GM12873 (cell line): Measurements from ENCODE around the gene SLIT3.

Experiments used
- CTCF ChIP-seq: IDR thresholded peaks from 2 replicates; pipeline ENCODE4 v1.5.1; 2012; ENCODE audit warnings: low read depth, mild to moderate bottlenecking, moderate library complexity, low read length, control low read depth; ENCODE audit not compliant: insufficient read depth; ENCODE audit errors: missing control alignments

Gene SLIT3

DNA sequence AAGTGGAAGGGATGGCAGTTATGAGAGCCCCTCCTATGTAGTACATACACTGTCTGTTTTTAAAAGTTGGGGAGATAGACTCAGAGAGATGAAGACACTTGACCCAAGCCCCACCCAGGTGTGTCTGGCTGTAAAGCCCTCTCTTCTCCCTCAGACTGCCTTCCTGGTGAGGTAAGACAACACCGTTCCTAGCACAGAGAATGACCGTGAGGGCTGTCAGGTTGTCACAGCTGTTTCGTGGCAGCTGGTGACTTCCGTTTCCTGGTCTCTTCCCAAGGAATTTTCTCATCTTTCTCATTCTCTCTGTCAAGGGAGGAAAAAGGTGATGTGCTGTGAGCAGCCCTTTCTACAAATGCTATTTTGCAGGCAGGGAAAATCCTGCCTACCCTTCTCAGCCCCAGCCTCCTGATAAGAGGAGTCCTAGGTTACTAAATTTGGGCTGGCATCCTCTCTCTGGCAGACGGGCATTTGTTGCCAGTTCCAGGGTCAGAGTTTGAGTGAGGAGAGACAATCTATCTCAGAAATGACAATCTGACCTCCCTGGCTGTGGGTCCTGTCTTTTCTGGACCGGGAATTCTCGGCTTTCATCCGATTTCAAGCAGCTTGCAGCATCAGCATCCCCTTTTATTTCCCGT lies 458.3 kb downstream of the SLIT3 start:
- TF ChIP-seq CTCF = no peak

DNA sequence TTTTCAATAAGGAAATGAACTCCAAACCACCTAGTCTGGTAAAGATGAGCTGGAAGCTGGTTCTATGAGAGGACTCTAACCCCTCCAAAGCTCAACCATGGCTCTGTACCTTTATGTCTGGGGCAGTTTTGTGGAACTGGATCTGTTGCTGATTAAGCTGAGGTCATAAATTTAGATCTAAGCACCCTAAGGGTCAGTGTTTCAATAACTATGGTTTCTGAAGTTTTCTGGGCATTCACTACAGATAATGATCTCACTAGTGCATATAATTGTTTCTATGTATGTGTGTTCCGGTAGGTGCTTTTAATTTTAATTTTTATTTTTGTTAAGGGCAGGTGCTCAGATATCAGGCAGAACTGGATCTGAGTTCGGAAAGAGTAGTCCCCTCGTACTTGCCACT lies 463.1 kb downstream of the SLIT3 start:
- TF ChIP-seq CTCF = no peak

DNA sequence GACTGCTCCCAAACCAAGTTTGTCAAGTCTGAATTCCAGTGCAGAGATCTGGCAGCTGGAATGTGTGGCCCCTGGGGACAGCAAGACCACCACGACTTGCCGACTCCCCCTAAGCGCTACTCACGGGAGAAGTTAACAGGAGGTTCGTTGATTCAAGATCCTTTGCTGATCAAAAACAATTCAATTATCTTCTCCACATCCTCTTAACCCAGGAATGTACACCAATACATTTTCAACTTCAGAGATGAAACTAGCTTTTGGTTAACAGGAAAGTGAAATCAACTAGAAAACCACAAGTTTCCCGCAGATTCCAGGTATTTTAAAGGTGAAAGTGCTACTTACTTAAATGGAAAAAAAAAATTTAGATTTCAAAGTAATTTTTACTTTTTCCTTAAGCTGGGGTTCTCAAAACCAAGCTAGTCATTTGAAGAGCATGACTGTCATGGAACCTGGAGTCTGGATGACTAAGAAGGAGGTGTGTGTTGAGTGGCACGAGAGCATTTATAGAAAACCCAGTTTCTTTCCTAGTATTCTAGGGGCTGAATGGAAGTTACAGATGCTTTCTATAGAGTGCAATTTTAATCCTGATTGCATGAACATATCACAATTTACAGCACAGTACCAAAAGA lies 464.2 kb downstream of the SLIT3 start:
- no peak for TF ChIP-seq CTCF

DNA sequence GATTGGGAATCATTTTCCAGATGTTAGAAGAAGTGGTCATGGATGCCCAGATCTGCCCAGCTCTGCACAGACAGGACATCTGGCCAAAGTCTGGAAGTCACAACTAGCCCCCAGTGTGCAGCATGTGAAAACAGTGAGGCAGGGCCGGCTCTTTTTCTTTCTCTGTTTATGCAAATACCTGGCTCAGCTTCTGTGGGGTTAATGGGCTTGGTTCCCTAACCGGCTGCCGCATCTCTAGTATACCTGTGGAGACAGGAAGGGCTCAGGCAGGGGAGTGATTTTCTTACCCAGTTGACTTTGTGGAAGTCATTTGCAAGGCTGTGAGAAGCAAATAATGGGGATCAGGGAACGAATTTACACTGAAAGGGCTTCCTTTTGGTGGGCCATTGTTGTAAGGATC lies 467.0 kb downstream of the SLIT3 start:
- no peak for TF ChIP-seq CTCF

GRCh38 chr5:168833383-168833782 lies 467.6 kb downstream of the SLIT3 start:
- TF ChIP-seq CTCF = no peak

DNA sequence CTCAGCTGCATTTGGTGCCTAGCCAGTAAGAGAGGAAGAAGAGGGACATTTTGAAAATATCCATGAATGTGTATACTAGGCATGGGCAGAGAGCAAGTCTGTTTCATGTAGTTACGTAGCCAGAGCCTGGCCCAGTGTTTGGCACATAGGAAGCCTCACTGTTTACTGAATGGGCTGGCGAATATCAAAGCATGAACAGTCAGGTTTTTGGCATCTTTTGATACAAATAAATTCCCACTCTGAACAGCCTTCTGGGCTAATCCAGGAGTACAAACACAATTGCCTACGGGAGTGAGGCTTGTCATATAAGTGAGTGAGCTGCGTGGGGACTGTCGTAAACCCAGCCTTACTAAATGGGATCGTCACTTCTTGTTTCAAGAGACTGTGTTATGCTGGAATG lies 468.6 kb downstream of the SLIT3 start:
- TF ChIP-seq CTCF = no peak

DNA sequence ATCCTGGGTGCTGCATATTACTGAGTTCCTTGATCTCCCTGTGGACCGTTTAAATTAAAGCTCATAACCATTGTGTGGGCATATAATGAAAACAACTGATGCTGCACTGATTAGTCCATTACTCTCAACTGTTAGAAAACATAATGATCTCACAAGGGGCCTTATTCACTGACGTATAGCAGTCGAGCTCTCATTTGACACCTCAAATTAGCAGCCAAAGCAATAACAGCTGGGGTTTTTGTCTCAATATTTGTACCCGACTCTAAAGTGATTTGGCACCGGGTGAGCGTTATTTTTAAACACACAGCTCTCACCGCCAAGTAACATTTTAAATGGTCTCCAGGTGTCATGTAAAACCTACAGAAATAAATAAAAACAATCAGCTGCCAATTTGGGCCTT lies 469.6 kb downstream of the SLIT3 start:
- TF ChIP-seq CTCF = no peak
